Heart left ventricle (tissue), 16 donors: ENCODE results near the gene ENSA. TPM values are rescaled to one million over a fixed set of nuclear protein-coding genes. Genes with fewer than 3 reads are reported as not detected.
"Not testable (repeated sequence)": the region's sequence is repeated elsewhere in the genome, so short reads cannot be mapped to it uniquely, and the experiment has no call there.

Experiments
- ATAC-seq, 4 donors: fragments of 200-7000 bp; cut with Tn5 transposase; one replicate each; pipeline ENCODE4 v1.9.1; 2020 to 2022; ENCODE audit warnings: moderate library complexity in 4 of 4, mild to moderate bottlenecking in 3 of 4, moderate number of reproducible peaks in 1 of 4
- DNase-seq, 5 donors: peaks; one replicate each; pipeline ENCODE4 v3.0.0-alpha.2; 2020
- H3K27ac ChIP-seq, 12 donors: fragments of 200-600 bp; sonication (generic) in 4 of 12; one replicate each; pipeline versions ENCODE4 v1.5.0 to v1.8.0; 2016 to 2022; ENCODE audit warnings: mild to moderate bottlenecking in 2 of 12
- H3K27me3 ChIP-seq, 9 donors: fragments of 200-600 bp; sonication (generic) in 2 of 9; one replicate each; pipeline versions ENCODE4 v1.5.1 to v1.8.0; 2016 to 2022; ENCODE audit warnings: mild to moderate bottlenecking in 3 of 9
- H3K36me3 ChIP-seq, 9 donors: fragments of 200-600 bp; sonication (generic) in 2 of 9; one replicate each; pipeline versions ENCODE4 v1.5.0 to v1.8.0; 2018 to 2022; ENCODE audit warnings: mild to moderate bottlenecking in 2 of 9
- H3K4me1 ChIP-seq, 12 donors: fragments of 200-600 bp; sonication (generic) in 4 of 12; one replicate each; pipeline versions ENCODE4 v1.5.0 to v1.8.0; 2016 to 2022; ENCODE audit warnings: mild to moderate bottlenecking in 3 of 12
- H3K4me3 ChIP-seq, 12 donors: fragments of 200-600 bp; sonication (generic) in 4 of 12; one replicate each; pipeline versions ENCODE4 v1.5.0 to v1.8.0; 2017 to 2022; ENCODE audit warnings: mild to moderate bottlenecking in 9 of 12, moderate library complexity in 4 of 12
- H3K9me3 ChIP-seq, 12 donors: fragments of 200-600 bp; sonication (generic) in 4 of 12; one replicate each; pipeline versions ENCODE4 v1.5.0 to v1.8.0; 2016 to 2022; ENCODE audit warnings: mild to moderate bottlenecking in 1 of 12
- CTCF ChIP-seq, 12 donors: fragments of 200-600 bp; sonication (generic) in 4 of 12; IDR thresholded peaks; one replicate each; pipeline versions ENCODE4 v1.5.0 to v1.8.0; 2018 to 2022; ENCODE audit warnings: antibody characterized with exemption in 12 of 12, mild to moderate bottlenecking in 5 of 12
- POLR2A ChIP-seq, 2 donors: fragments of 450-650 bp; IDR thresholded peaks; one replicate each; pipeline ENCODE4 v1.6.1; 2017; ENCODE audit warnings: antibody characterized with exemption in 2 of 2, mild to moderate bottlenecking in 2 of 2, moderate library complexity in 2 of 2
- WGBS, 4 donors: extraction: QIAGEN DNeasy Blood & Tissue Kit in 2 of 4; methylation state at CpG; one replicate each; pipeline versions ENCODE4 v1.1.5 to v1.1.7; 2013 to 2018; 5-methylcytosine and 5-hydroxymethylcytosine counted together
- intact Hi-C, 10 donors: fragments of 100-400 bp; cut with DNase I; formaldehyde crosslinking; loops; one replicate each; pipeline versions ENCODE4 v1.11.1 to v1.14.2; 2022
- polyA plus RNA-seq, 2 donors: library from polyadenylated mRNA; stranded (reverse); fragments of 200-250 nt; gene quantifications; one replicate each; pipeline ENCODE4 v1.2.3, GENCODE V29; 2013
- total RNA-seq, 9 donors: library from RNA; depleted of rRNA in 2 of 9; stranded (reverse); fragments of >200 nt in 2 of 9; fragmentation: NEBNext Ultra II Directional in 3 of 9; extraction: Animal tissue kit (Norgen Biotek cat#: 25700) in 3 of 9; gene quantifications; one replicate each; pipeline versions ENCODE4 v1.1.0 to v1.2.4, GENCODE V29; 2016 to 2023
- donor health status: ischemic (EF 13 %, LVEDD 7.1; RV severe dilation, severe dysfunction).
- donor health status: healthy with polysubstance abuse.
- donor health status: DM: no; HTN: yes; CAD: no.
- donor health status: DM: no; HTN: no; CAD: no.
- donor health status: ischemic (EF 25% LVEDD 6.9; RV normal size, moderate dysfunction).
- donor health status: ischemic (EF 25% LVEDD 5.7; RV mildly dilated, moderate dysfunction).
- donor health status: healthy.
- donor health status: DM: yes; HTN: yes; CAD: no.
- donor health status: ischemic (EF 35%, LVEDD 5.7; RV mildly dilated, moderate dysfunction).
- donor health status: nonischemic (EF 11% LVEDD 7.7; RV severe dilation, severe dysfunction).
- donor health status: DM: yes; HTN: yes; CAD: no.
- donor health status: PGD.
- donor health status: ischemic (EF 29% LVEDD 5.4; RV normal size, mild dysfunction).
- donor health status: nonischemic (EF 23%, LVEDD 6.1; RV moderate dilation, normal function).

The ENSA gene
- total and polyA plus RNA-seq, 11 donors, result 74.6 to 186 (median 123) TPM

DNA sequence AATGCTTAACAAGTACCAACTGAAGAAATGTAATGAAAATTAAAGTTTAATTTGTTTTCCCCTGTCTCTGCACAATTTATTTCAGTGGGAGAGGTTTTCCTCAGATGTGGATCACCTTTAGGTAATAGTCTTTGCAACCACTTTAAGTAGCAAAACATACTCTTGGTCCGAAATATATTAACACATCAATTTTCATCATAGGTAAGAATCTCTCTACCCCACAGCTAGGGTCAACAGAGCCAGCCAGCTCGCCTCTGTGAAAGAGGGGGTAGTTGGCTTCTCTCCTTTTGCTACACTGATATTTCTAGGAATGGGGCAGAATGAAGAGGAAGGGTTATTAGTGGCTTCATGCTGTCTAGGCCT, 25.2 kb downstream of the ENSA start:
- intact Hi-C loops, result loop anchor here in 1 of 10 donors (2.0 kb wide), 1 partner anchor 23 kb away; no protein-coding TSS in a partner anchor

DNA sequence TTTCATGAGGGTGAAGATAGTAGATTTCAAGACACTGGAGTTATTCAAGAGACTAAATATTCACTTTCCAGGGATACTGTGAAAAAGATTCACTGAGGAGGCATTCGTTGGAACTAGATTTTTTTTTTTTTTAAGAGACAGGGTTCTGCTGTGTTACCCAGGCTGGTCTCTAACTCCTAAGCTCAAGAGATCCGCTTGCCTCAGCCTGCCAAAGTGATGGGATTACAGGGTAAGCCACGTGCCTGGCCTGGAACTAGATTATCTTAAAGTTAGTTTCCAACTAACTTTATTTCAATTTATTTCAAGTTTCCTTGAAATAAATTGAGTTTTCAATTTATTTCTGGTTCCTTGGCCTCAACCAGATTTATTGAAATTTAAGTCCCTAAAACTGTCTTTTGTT, 25.7 kb downstream of the ENSA start:
- H3K4me1 ChIP-seq, result peaks cover 0 to 19% (median 11%) of the 10 kb centered on the region in 12 donors

More for the DNA sequence above, 25.2 kb downstream of the ENSA start:
- DNase-seq, result no peak
- no peak for ATAC-seq
- Histone ChIP-seq H3K36me3 (peaks cover 0 to 18% (median 0%) of the 10 kb centered on the region in 9 donors), H3K9me3 (no peaks in the 10 kb centered on the region), H3K27me3 (no peaks in the 10 kb centered on the region), H3K27ac (peak overlapping the region; percentile 3 to 90 (median 78)), H3K4me3 (no peak overlapping the region), H3K4me1 (peaks cover 0 to 22% (median 14%) of the 10 kb centered on the region in 12 donors)
- 95 to 100% (median 97%) methylated on average over 2 of the region's 2 CpGs for WGBS, 4 donors
- TF ChIP-seq POLR2A (IDR thresholded peaks at IDR 0.05) (no peak), CTCF (IDR thresholded peaks at IDR 0.05) (no peak)

GRCh38 chr1:150602372-150602771, 27.0 kb downstream of the ENSA start:
- H3K27me3 ChIP-seq, intact Hi-C loops, ATAC-seq, H3K9me3 ChIP-seq, H3K4me3 ChIP-seq, H3K27ac ChIP-seq, DNase-seq: not testable (repeated sequence)
- peaks cover 0 to 18% (median 0%) of the 10 kb centered on the region in 9 donors for H3K36me3 ChIP-seq
- H3K4me1 ChIP-seq, result peaks cover 0 to 19% (median 11%) of the 10 kb centered on the region in 12 donors
- 95 to 98% (median 96%) methylated on average over 12 of the region's 12 CpGs for WGBS, 4 donors

More for the DNA sequence above, 25.7 kb downstream of the ENSA start:
- Histone ChIP-seq H3K9me3 (no peaks in the 10 kb centered on the region), H3K36me3 (peaks cover 0 to 18% (median 0%) of the 10 kb centered on the region in 9 donors), H3K27me3 (no peaks in the 10 kb centered on the region), H3K4me3 (no peak overlapping the region), H3K27ac (peak overlapping the region in 9 of 12 donors; percentile 34 to 90 (median 81))
- no peak for ATAC-seq
- DNase-seq, result no peak
- intact Hi-C loops, result loop anchor here in 1 of 10 donors (2.0 kb wide), 1 partner anchor 23 kb away; no protein-coding TSS in a partner anchor
- WGBS, 4 donors, result 89 to 93% (median 90%) methylated on average over 3 of the region's 3 CpGs
- no peak for TF ChIP-seq POLR2A (IDR thresholded peaks at IDR 0.05)
- no peak for TF ChIP-seq CTCF (IDR thresholded peaks at IDR 0.05)

- H3K27ac ChIP-seq, result no peak overlapping the region
- peaks cover 0 to 19% (median 11%) of the 10 kb centered on the region in 12 donors for H3K4me1 ChIP-seq
- intact Hi-C loops, result no loop called here
- ATAC-seq (no peak), DNase-seq (no peak)
- no peaks in the 10 kb centered on the region for H3K9me3 ChIP-seq
- H3K36me3 ChIP-seq, result peaks cover 0 to 18% (median 0%) of the 10 kb centered on the region in 9 donors
- no peaks in the 10 kb centered on the region for H3K27me3 ChIP-seq
- H3K4me3 ChIP-seq, result no peak overlapping the region
- TF ChIP-seq POLR2A (IDR thresholded peaks at IDR 0.05) (no peak), CTCF (IDR thresholded peaks at IDR 0.05) (no peak)
Measured at GRCh38 chr1:150601540-150601939, 27.9 kb downstream of the ENSA start.

DNA sequence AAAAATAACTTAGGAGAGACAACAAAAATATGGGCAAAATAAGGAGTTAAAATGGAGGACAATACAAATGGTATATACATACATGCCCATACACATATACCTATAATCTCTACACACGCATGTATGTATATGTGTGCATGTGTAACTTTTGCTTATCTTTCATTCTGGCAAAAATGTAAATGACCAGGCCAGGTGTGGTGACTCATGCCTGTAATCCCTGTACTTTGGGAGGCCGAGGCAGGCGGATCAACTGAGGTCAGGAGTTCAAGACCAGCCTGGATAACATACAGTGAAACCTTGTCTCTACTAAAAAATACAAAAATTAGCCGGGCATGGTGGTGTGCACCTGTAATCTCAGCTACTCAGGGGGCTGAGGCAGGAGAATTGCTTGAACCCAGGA, 31.1 kb downstream of the ENSA start:
- H3K4me1 ChIP-seq, ATAC-seq, intact Hi-C loops, H3K27ac ChIP-seq, DNase-seq, H3K9me3 ChIP-seq, H3K4me3 ChIP-seq, H3K27me3 ChIP-seq: not testable (repeated sequence)
- H3K36me3 ChIP-seq, result peaks cover 0 to 18% (median 0%) of the 10 kb centered on the region in 9 donors
- WGBS, 4 donors, result 88 to 98% (median 91%) methylated on average over 4 of the region's 4 CpGs
